ENCODE data around the gene ATF5.

The ATF5 gene

GRCh38 chr19:49895566-49896297, 33.3 kb upstream of the ATF5 start:
- DNase-seq: no peak

DNA sequence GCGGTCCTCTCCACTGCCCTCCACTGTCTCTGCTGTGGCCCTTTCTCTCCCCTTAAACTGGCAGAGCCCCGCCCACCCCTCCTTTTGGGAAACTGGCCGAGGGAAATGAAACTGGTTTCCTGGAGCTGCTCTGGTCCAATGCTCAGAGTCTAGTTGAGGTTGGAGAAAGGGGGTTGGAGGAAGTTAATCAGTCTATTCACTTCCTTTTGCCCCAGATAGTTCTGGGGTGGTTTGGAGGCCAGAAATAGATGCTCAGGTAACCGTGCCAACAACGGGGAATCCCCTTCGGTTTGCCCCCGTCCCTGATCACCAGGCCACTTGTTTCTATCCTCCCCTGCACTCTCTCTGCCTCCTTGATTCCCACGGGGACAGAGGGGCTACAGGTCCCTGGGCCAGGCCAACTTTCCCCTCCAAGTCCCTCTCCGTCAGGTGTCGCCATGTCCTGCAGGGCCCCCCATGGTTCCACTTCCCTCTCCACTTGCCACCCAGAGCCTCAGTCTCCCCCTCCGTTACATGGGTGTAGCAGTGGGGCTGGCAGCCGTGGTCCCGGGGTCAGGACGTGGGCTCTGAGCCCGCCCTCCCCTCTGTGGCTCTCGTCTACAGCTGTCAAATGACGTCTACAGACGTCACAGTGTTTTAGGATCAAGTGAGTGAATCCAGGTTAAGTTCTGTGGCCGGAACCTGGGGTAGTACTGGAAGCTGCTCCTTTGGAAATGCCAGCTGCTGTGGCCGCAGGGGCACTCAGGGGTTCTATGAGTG, 32.0 kb upstream of the ATF5 start, which contains the start of gene IL4I1:
TSS of gene IL4I1 (minus strand) at position 25 of the 759 bp plus-strand sequence. CDS start 727 bp downstream, outside the sequence.
- no peak for DNase-seq

- no peak for DNase-seq
Observed at GRCh38 chr19:49904136-49904535, 24.9 kb upstream of the ATF5 start.

- DNase-seq: no peak
Observed at GRCh38 chr19:49906879-49907564, 22.0 kb upstream of the ATF5 start.

- DNase-seq: no peak
Observed at GRCh38 chr19:49907745-49908446, 21.1 kb upstream of the ATF5 start.

GRCh38 chr19:49908480-49909420, 20.3 kb upstream of the ATF5 start:
- no peak for DNase-seq

GRCh38 chr19:49910179-49910578, 18.8 kb upstream of the ATF5 start:
- DNase-seq: no peak

- DNase-seq: no peak
Observed at GRCh38 chr19:49911381-49912145, 17.4 kb upstream of the ATF5 start.

DNA sequence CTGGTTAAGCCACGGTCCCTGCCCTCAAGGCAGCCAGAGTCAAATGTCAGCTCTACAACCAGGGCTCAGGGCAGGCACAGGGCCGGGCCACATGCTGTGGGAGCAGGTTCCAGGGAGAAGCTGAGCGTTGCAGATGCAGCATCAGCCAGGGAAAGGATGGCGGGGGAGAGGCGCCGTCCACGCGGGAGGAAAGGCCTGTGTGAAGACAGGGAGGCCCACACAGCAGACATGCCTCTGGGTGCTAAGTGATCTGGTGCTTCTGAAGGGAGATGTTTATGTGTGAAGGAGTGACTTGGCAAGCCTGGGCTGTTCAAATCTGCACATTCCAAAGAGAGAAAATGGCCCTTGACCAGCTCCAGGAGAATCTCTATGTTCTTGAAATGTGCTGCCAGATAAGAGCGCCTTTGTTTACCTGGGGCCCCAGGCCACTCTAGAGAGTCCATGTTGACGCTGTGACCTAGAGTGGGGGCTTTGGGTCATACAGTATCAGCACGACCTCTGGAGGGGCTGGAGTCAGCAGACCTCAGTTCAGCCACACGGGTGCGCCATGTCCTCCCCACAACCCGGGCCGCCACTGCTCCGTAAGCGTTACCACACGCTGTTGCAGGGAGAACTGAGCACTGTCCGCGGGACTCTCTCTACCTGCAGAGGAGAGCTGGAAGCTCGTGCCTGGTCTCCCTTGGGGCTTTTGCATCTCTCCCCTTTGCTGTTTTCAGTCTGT, 15.9 kb upstream of the ATF5 start:
- no peak for DNase-seq

DNA sequence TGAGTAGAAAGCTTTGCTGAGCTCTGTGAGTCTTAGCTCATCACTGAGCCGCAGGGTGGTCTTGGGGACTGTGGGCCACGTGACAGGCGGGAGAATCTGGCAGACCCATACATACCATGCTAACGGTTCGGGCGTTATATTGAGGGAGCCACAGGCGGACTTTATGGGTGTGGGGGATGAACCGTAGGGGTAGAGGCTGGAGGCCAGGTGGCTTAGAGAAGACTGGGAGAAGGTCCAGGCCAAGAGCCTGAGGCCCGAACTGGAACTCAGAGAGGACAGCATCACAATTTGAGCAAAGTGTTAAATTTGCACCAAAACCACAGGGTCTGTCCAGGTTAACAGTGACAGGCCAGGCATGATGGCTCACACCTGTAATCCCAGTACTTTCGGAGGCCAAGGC, 15.3 kb upstream of the ATF5 start:
- no peak for DNase-seq

GRCh38 chr19:49915271-49915670, 13.7 kb upstream of the ATF5 start:
- no peak for DNase-seq

- no peak for DNase-seq
Observed at GRCh38 chr19:49916839-49917733, 11.9 kb upstream of the ATF5 start.

DNA sequence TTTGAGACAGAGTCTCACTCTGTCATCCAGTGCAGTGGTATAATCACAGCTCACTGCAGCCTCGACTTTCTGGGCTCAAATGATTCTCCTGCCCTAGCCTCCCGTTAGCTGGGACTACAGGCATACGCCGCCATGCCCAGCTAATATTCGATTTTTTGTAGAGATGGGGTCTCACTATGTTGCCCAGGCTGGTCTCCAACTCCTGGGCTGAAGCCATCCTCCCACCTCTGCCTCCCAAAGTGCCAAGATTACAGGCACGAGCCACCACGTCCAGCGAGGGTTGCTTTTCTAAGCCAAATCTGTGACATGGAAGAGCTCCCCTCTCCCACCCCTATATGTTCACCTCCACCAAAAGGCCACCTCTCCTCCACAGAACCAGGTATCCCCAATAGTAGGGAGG, 10.9 kb upstream of the ATF5 start:
- DNase-seq: no peak

GRCh38 chr19:49920624-49921363, 8.2 kb upstream of the ATF5 start:
- DNase-seq: no peak

DNA sequence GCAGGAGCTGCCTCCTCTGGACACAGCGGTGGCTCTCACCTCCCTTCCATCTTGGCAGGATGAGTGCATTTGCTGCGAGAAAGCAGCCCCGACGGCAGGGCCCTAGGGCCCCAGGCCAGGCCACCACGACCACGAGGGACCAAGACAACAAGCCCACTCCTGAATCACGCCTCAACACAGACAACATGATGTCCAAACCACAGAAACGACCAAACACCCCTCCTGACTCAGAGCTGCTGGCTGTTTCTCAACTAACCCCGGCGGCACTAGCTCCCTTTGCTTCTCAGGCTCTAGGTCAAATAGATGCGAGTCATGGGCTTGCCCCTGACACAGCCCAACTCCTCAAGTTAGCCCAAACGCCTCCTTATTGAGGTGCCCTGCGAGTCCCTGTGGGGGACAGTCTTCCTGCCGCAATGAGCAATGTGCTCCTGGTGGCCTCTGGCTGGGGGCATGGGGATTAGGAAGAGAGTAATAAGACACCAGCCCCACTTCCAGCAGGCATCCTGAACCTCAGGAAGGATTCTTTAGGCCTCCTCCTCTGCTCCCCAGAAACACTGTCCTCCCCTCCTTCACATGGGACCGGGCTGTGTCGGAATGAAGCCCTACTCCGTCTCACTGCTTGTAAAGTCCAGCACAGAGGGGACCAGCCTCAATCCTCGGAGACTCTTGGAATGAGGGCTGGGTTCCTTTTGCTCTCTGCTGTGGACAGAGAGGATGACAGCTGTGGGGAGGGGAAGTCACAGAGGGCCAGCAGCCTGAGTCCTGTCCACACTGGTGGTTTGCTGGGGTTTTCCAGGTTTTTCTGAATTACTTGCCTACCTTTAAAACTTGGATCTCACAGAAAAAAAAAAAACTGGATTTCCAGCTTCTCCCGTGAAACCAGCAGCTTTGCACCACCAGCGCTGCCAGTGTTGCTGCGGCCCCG, 6.9 kb upstream of the ATF5 start:
- DNase-seq: no peak

DNA sequence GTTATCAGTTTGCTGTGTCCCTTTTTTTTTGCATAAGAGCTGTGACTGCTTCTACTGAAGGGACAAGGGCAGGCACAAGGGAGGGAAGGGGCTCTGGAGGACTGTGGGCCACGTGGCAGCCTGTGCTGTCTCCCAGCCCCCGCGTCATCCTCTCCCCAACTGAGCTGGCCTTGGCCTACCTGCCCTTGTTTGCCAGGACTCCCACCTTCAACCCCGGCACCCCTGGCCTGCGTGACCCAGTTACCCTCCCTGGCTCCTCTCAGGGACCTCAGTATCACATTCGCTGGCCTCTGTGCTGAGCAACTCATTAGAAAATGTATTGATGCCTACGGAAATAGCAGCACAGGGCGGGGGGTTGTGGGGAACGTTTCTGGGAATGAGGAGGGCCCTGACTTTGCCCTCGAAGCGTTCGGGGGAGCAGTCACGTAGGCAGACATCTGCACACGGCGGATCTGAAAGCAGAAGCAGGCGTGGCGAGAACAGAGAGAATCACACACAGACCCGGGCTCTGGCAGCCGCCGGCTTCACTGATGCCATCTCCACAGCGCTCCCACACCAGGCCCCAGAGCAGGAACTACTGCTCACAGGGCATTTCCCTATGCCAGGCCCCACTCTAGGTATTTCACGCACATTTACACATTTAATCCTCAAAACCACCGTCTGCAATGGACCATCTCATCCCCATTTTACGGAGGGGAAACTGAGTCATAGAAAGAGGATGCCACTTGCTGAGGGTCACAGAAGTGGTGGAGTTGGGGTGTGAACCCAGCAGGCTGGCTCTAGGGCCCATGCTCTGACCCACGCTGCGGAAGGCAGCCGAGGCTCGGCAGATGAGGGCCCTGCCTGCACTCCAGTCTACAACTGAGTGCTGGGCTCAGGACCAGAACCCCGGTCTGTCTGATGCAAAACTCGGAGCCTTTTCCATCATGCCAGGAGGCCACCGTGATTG, 5.7 kb upstream of the ATF5 start:
- DNase-seq: no peak
